MCF 10A (cell line): ENCODE results near the gene METTL16. TPM values are rescaled to one million over a fixed set of nuclear protein-coding genes. Genes with fewer than 3 reads are reported as not detected.
"Not testable (repeated sequence)": the region's sequence is repeated elsewhere in the genome, so short reads cannot be mapped to it uniquely, and the experiment has no call there.

ENCODE experiments used
- BruUV-seq: library from RNA; stranded (reverse); fragments of 400-500 nt; replicated peaks from 2 replicates; lab custom pipeline; 2021; lab: Mats Ljungman, UMichigan
- CTCF ChIA-PET: fragments of 300-600 bp; sonication (Branson Sonifier 250); formaldehyde crosslinking; extraction: SDS; loops from one replicate; lab custom pipeline; 2021; ENCODE audit warnings: antibody characterized with exemption, inconsistent platforms; lab: Yijun Ruan, JAX
- POLR2A ChIA-PET: fragments of 300-600, 350-650 bp; sonication (Branson Sonifier 250); formaldehyde crosslinking; extraction: SDS; loops from one replicate; lab custom pipeline; 2020; ENCODE audit warnings: antibody characterized with exemption, inconsistent platforms; lab: Yijun Ruan, JAX
- DNase-seq: peaks from one replicate; pipeline ENCODE4 v3.0.0-alpha.2; 2018; ENCODE audit not compliant: unreplicated experiment
- H3K27ac Mint-ChIP-seq: one replicate; pipeline ENCODE4 v1.8.0; 2022; ENCODE audit warnings: mild to moderate bottlenecking, low read depth, mixed read lengths; ENCODE audit not compliant: unreplicated experiment
- H3K27me3 Mint-ChIP-seq: one replicate; pipeline ENCODE4 v1.8.0; 2022; ENCODE audit warnings: mixed read lengths; ENCODE audit not compliant: insufficient read depth, unreplicated experiment
- H3K36me3 Mint-ChIP-seq: one replicate; pipeline ENCODE4 v1.8.0; 2022; ENCODE audit warnings: mild to moderate bottlenecking, moderate library complexity, mixed read lengths; ENCODE audit not compliant: insufficient read depth, unreplicated experiment
- H3K4me1 Mint-ChIP-seq: one replicate; pipeline ENCODE4 v1.8.0; 2022; ENCODE audit warnings: mixed read lengths; ENCODE audit not compliant: insufficient read depth, unreplicated experiment
- H3K4me3 Mint-ChIP-seq: one replicate; pipeline ENCODE4 v1.8.0; 2022; ENCODE audit warnings: mild to moderate bottlenecking, moderate library complexity, mixed read lengths; ENCODE audit not compliant: unreplicated experiment
- H3K9me3 Mint-ChIP-seq: one replicate; pipeline ENCODE4 v1.8.0; 2022; ENCODE audit warnings: mixed read lengths; ENCODE audit not compliant: unreplicated experiment
- intact Hi-C: fragments of 100-400 bp; cut with micrococcal nuclease; formaldehyde crosslinking; loops from 2 replicates; pipeline ENCODE4 v1.14.1; 2022
- total RNA-seq: library from RNA; stranded (reverse); gene quantifications from 2 replicates; pipeline ENCODE4 v1.2.3, GENCODE V29; 2022
- TF ChIP-seq, protein P1 (sequence below): fragments of 200-600 bp; IDR thresholded peaks from one replicate; pipeline ENCODE4 v1.8.0; 2022; ENCODE audit warnings: antibody characterized with exemption, mild to moderate bottlenecking; ENCODE audit not compliant: unreplicated experiment

The METTL16 gene
- total RNA-seq, 1 experiment from 2014 or later = 41.4 TPM

DNA sequence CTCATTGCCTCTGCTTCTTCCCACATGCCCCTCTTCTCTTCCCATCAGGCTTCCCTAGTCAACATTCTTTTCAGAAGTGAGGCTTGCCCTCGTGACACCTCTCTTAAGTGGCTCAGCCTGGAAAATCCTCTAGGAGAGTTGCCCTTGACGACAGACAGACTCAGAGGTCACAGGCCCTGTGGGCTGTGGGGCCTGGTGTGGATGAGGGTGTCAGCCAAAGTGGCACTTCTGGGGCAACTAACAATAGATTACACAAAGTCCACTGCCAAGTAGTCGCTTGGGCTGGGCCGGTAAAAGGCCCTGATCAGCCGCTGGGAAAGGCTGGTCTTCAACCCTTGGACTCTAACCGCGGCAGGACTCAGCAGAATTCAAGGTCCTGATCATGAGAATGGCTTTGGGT is 33.7 kb upstream of the METTL16 start:
- intact Hi-C loops = no loop called here
- no TSS peak for BruUV-seq
- Mint-ChIP-seq H3K27ac (no peak overlapping the region), H3K4me3 (no peak overlapping the region), H3K27me3 (no peaks in the 10 kb centered on the region), H3K4me1 (peaks cover 5% of the 10 kb centered on the region), H3K9me3 (no peaks in the 10 kb centered on the region), H3K36me3 (no peaks in the 10 kb centered on the region)
- ChIA-PET POLR2A (no interaction called here), CTCF (interaction anchor here (0.9 kb wide), 1 partner anchor 21 kb away, joined by 4 read pairs; no protein-coding TSS in a partner anchor)
- TF ChIP-seq, protein P1, sequence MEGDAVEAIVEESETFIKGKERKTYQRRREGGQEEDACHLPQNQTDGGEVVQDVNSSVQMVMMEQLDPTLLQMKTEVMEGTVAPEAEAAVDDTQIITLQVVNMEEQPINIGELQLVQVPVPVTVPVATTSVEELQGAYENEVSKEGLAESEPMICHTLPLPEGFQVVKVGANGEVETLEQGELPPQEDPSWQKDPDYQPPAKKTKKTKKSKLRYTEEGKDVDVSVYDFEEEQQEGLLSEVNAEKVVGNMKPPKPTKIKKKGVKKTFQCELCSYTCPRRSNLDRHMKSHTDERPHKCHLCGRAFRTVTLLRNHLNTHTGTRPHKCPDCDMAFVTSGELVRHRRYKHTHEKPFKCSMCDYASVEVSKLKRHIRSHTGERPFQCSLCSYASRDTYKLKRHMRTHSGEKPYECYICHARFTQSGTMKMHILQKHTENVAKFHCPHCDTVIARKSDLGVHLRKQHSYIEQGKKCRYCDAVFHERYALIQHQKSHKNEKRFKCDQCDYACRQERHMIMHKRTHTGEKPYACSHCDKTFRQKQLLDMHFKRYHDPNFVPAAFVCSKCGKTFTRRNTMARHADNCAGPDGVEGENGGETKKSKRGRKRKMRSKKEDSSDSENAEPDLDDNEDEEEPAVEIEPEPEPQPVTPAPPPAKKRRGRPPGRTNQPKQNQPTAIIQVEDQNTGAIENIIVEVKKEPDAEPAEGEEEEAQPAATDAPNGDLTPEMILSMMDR = no peak
- DNase-seq = no peak

DNA sequence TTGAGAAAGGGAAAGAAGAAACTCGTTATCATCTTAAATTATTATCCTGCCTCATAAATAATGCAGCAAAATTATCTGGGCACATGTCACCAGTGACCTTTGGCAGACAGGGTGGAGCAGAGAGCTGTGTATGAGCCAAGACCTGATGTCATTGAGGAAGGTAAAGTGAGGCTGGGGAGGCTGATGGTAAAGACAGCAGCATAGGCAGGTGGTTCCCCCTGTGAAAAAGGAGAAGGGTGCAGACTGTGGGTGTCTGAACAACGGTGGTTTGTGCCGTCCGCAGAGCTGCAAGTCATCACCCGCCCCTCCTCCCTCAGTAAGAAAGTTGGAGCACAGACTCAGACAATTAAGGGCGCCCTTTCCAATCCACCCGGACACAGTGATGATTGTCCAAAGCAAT is 30.8 kb upstream of the METTL16 start:
- Mint-ChIP-seq H3K4me1 (peaks cover 5% of the 10 kb centered on the region), H3K27me3 (no peaks in the 10 kb centered on the region), H3K36me3 (no peaks in the 10 kb centered on the region), H3K4me3 (no peak overlapping the region), H3K27ac (no peak overlapping the region), H3K9me3 (no peaks in the 10 kb centered on the region)
- POLR2A ChIA-PET = no interaction called here
- CTCF ChIA-PET = interaction anchor here (0.6 to 0.7 kb wide), 2 partner anchors 55 to 143 kb away, joined by 3 to 4 read pairs; no protein-coding TSS in a partner anchor
- no TSS peak for BruUV-seq
- DNase-seq = no peak
- intact Hi-C loops = no loop called here
- TF ChIP-seq, protein P1 = no peak

DNA sequence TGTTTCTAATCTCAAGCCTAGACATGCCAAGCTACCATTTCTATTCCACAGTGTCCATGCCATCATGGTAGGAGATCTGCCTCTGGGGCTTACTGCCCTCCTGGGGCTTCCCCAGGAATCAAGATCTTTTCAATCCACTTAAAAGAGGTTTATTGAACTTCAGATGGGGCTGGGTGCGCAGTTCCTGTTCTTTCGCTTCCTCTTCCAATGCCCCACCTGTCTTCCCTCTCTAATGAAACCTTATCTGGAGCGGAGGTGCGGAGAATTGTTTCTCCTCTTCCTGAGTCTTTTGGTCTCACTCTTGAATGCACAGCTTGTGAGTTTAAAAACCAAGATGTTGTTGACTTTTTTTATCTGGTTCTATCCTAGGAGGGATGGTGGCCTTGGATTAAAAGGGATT is 30.4 kb upstream of the METTL16 start:
- no peaks in the 10 kb centered on the region for H3K9me3 Mint-ChIP-seq
- no peak overlapping the region for H3K27ac Mint-ChIP-seq
- intact Hi-C loops = no loop called here
- no peaks in the 10 kb centered on the region for H3K27me3 Mint-ChIP-seq
- TF ChIP-seq, protein P1 = no peak
- no TSS peak for BruUV-seq
- no peak overlapping the region for H3K4me3 Mint-ChIP-seq
- ChIA-PET POLR2A (no interaction called here), CTCF (interaction anchor here (0.6 to 0.8 kb wide), 3 partner anchors 17 to 143 kb away, joined by 3 to 4 read pairs (median 3); no protein-coding TSS in a partner anchor)
- DNase-seq = no peak
- peaks cover 5% of the 10 kb centered on the region for H3K4me1 Mint-ChIP-seq
- H3K36me3 Mint-ChIP-seq = no peaks in the 10 kb centered on the region

DNA sequence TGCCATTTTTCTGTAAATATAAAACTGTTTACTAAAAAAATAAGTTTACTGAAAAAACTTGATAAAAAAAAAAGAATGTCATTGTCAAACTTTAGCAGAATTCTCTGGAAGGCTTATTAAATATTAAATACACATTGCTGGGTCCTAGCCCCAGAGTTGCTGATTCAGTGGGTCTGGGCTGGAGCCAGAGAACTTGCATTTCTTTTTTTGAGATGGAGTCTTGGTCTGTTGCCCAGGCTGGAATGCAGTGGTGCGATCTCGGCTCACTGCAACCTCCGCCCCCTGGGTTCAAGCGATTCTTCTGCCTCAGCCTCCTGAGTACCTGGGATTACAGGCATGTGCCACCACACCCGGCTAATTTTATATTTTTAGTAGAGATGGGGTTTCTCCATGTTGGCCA is 25.9 kb upstream of the METTL16 start:
- H3K27ac Mint-ChIP-seq, BruUV-seq, POLR2A ChIA-PET, DNase-seq, H3K4me1 Mint-ChIP-seq, H3K4me3 Mint-ChIP-seq, H3K9me3 Mint-ChIP-seq, CTCF ChIA-PET, H3K27me3 Mint-ChIP-seq, H3K36me3 Mint-ChIP-seq, intact Hi-C loops: not testable (repeated sequence)
